ENCODE data around the gene ALK.

ALK gene

GRCh38 chr2:29640360-29640759 lies 281.0 kb downstream of the ALK start:
- no peak for DNase-seq

DNA sequence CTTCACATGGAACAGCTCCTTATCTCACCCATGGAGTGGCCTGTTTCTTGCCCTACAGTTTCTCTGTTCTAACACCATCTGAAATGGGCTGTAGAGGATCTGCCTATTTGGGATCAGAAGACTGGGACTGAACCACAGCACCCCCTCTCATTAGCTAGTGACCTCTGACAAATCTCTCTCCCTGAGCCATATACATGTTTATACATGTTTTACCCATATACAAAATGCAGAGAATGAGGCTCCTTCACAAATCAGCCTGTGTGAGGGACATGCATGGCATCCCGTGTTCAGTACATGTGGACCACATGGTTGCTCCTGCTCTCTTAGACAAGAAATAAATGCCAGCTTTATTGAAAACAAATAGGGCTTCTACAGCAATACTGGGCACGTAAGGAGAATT lies 282.7 kb downstream of the ALK start:
- DNase-seq: no peak

DNA sequence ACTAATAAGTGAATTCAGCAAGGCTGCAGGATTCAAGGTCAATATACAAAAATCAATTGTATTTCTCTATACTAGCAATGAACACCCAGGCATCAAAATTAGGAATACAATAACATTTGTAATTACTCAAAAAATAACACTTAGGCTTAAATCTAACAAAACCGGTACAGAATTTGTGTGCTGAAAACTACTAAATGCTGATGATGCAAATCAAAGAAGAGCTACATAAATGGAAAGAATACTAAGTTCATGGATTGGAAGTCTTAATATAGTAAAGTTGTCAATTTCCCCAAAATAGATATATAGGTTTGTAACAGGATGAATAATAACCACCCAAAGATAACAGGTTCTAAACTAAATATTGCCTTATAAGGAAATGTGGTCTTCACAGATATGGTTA lies 286.5 kb downstream of the ALK start:
- DNase-seq: no peak

GRCh38 chr2:29632018-29632417 lies 289.4 kb downstream of the ALK start:
- DNase-seq: no peak

- no peak for DNase-seq
These were observed 291.9 kb downstream of the ALK start for GRCh38 chr2:29629495-29629894.

DNA sequence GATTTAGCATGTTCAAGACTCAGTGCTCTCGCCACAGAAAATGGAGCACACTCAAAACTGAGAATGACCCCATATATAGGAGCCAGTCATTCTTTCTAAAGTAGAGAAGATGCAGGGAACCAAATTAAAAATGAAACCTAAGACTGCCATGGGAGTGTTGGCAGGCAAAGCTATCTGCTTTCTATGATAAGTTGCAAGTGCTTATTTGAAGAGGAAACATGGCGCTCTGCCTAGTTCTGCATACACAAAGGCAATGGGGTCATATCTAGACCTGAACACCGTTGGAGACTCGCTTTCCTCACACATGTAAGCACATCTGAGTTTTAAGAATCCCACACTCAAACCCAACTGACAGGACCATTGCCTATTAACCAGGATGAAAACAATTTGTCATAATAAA lies 292.5 kb downstream of the ALK start:
- no peak for DNase-seq

GRCh38 chr2:29628108-29628745 lies 293.2 kb downstream of the ALK start:
- no peak for DNase-seq

DNA sequence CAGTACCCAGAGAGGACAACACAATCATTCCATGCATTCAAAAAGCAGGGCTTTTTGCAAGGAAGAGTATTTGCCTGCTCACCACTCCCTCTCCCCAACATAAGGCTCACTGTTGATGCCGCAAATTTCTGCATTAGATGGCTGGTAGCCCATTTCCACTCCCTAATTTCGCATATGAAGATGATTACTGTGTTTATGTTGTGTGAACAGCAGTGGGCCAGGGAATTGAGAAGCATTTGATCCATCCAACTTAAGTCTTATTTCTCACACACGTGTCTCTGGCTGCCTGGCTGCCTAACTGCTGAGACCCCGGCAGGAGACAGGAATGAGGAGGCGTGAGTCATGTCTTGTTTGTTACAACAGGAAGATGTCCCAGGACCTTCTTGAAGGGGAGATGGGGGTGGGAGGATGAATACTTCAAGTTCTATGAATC lies 294.1 kb downstream of the ALK start:
- no peak for DNase-seq

DNA sequence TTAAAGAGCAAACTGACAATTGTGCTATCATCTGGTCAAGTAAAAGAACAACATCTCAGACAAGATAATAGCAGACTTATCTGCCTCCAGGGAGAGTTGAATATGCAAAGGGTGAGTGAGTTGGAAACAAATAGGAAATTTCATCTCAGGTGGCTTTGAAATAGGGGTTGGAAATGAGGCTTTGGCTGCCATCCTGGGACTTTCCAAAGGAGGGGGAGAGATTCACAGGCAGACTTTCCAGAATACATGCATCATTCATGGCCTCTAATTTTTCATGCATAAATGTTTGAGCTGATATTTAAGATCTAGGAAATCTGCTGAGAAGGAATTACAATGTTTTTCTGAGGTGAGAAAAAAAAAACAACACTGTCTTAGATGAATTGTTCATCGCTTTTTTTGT lies 300.5 kb downstream of the ALK start:
- DNase-seq: no peak

DNA sequence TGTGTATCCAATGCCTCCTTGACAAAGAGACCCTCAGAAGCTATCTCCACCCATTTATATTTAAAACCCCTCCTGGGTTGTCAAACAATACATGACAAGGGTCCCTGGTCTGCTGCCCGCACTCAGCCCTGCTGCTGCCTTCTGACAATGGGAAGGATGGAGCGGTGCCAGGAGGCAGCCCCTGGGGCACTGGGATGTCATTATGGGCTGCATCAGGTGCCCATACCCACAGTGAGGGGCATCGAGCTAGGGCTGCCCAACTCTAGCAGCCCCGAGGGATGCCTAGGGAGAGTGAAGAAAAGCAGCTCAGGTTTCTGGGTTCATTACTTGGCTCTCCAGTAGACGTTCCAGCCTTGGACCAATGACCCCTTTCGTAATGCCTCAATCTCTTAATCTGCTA lies 301.7 kb downstream of the ALK start:
- no peak for DNase-seq

GRCh38 chr2:29618024-29618423 lies 303.4 kb downstream of the ALK start:
- DNase-seq: no peak

- DNase-seq: no peak
These were observed 304.0 kb downstream of the ALK start for GRCh38 chr2:29617351-29617750.

GRCh38 chr2:29616569-29616968 lies 304.8 kb downstream of the ALK start:
- DNase-seq: no peak

- no peak for DNase-seq
These were observed 305.5 kb downstream of the ALK start for GRCh38 chr2:29615841-29616240.

GRCh38 chr2:29615183-29615582 lies 306.2 kb downstream of the ALK start:
- DNase-seq: no peak

DNA sequence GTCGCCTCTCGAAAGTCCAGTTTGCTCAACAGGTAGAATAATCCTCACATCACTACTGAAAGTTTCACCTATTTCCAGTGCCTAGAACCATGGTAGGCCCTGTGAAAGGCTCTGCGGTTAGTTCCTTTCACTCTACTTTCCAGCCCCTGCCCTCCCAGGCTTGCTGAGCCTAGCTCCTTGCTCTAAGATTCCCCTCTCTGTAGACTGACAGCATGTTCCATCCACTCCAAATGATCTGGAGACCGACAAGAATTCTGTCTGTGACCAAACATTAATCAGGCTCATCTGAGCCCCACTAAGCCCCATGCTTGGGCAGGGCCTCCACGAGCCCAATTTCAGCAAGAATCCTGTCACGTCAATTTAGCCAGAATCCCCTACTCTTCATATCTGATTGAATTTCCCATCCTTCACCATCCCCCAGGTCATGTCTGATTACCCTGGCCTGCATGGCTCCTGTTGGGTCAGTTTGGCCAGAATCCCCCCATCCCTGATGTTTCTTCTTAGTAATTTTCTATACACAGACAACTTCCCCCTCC lies 307.0 kb downstream of the ALK start:
- no peak for DNase-seq

GRCh38 chr2:29613792-29614266 lies 307.6 kb downstream of the ALK start:
- no peak for DNase-seq

GRCh38 chr2:29613067-29613466 lies 308.3 kb downstream of the ALK start:
- DNase-seq: no peak

GRCh38 chr2:29612568-29612967 lies 308.8 kb downstream of the ALK start:
- DNase-seq: no peak

DNA sequence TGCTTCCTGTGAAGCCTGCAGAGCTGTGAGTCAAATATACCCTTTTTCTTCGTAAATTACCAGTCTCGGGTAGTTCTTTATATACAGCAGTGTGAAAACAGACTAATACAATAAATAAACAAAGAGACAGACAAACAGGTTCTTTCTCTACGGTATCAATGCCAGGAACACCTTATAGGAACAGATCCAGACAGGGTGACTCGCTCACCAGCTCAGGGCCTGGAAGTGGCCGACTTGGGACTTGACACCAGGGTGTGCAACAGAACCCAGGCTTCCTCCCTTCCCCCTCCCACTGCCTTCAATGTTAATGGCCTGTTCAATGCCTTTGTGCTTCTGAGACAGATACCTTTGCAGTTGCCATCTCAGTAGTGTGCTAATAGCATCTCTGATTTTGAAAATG lies 309.5 kb downstream of the ALK start:
- no peak for DNase-seq

- DNase-seq: no peak
These were observed 310.1 kb downstream of the ALK start for GRCh38 chr2:29611261-29611660.

GRCh38 chr2:29610569-29610968 lies 310.8 kb downstream of the ALK start:
- no peak for DNase-seq

GRCh38 chr2:29607038-29607420 lies 314.4 kb downstream of the ALK start:
- peak; percentile 18 to 44 for DNase-seq

DNA sequence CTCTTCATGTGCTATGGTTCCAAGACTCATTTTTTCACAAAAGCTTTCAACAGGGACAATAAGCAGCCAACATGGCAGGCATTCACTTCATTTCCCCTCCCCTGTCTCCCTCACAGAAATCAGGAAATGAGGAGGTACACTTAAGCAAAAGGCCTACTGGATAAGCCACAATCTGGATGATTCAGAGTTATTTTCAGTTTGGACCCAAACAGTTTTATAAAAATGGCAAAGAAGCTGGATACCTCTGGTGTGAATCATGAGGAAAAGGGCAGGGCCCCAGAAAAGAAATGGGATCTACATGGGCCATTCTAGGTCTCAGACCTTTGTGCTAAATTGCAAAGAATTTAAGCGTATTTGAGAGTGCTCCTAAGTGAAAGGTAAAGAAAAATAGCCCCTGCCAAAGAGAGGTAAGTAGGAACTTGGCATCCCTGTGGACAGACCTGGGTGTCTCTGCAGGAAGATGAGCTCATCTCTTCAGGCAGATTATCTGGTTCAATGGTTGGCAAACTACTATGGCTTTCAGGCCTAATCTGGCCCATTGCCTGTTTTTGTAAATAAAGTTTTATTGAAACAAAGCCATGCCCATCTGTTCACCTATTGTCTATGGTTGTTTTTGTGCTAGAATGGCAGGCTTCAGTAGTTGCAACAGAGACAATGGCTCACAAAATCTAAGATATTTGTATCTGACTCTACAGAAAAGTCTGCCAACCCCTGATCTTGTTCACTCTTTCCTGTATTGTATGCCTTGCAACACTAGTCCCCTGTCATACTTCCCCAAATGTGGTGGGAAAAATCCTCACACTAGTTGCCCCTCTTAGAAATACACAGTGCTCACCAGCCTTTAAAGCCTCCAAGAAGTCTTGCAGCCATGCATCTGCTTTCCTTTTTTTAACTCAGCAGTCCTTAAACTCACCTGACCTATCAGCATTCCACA lies 315.0 kb downstream of the ALK start:
- peak; percentile 9 to 23 for DNase-seq

Data from inflammatory macrophage treated with lipopolysaccharide for 1 hour (primary cell).